ENCODE results near the gene LRRN4CL. TPM values are rescaled to one million over a fixed set of nuclear protein-coding genes. Genes with fewer than 3 reads are reported as not detected.
"Not testable (repeated sequence)": the region's sequence is repeated elsewhere in the genome, so short reads cannot be mapped to it uniquely, and the experiment has no call there.

Gene LRRN4CL
- total RNA-seq, 2 donors from 2014 or later = not detected

DNA sequence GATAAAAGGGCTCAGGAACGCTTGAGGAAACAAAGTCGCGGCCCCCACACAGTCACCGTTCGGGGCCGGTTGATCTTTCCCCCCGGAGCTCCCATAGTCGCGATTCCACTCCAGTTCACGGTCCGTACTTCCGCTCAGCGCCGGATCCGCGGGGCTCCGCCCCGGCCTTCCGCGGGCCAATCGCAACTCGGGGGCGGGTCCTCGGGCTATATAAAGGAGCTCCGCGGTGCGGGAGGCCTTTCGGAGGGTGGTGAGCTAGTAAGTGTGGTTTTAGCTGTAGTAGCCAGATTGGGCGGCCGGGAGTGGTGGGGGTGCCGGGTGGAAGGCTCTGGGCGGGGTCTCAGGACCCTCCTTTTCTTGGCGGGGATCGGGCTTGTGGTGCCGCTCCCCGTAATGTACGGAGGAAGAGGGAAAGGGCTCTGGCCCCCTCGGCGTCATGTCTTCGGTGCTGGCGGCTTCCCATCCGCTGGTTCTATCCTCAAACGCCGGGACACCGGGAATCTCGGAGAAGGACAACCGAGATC, 24.2 kb downstream of the LRRN4CL start, which contains the start of the genes C11orf98 and CSKMT:
Gene C11orf98, minus strand, starts transcription at position 136 of the 524 bp plus-strand sequence. Its CDS starts 41 bp downstream, at position 95.
Gene CSKMT, plus strand, starts transcription at position 238 of the 524 bp plus-strand sequence. CDS start 568 bp downstream, outside the sequence.
- Mint-ChIP-seq H3K4me3 (peak within 1 kb of the TSS; percentile 98), H3K4me1 (peaks cover 27% of the 10 kb centered on the region), H3K36me3 (ENCODE audit: low read depth) (no peaks in the 10 kb centered on the region), H3K27me3 (no peaks in the 10 kb centered on the region), H3K27ac (peak within 1 kb of the TSS; percentile 97)
- DNase-seq (peak; percentile 86 to 95 (median 92)), ATAC-seq (peak; percentile 94)
- H3K9me3 ChIP-seq (ENCODE audit: control insufficient read depth, low read length, poor library complexity, severe bottlenecking) = no peaks in the 10 kb centered on the region

- peak overlapping the region; percentile 98 for H3K4me3 Mint-ChIP-seq
- DNase-seq = peak in 1 of 3 donors; percentile 38
- ATAC-seq = peak; percentile 60
- H3K27me3 Mint-ChIP-seq = no peaks in the 10 kb centered on the region
- H3K36me3 Mint-ChIP-seq (ENCODE audit: low read depth) = no peaks in the 10 kb centered on the region
- H3K4me1 Mint-ChIP-seq = peaks cover 26% of the 10 kb centered on the region
- H3K27ac Mint-ChIP-seq = peak overlapping the region; percentile 97
- H3K9me3 ChIP-seq (ENCODE audit: control insufficient read depth, low read length, poor library complexity, severe bottlenecking) = no peaks in the 10 kb centered on the region
These were observed 24.8 kb downstream of the LRRN4CL start for GRCh38 chr11:62664405-62665074.

GRCh38 chr11:62656796-62657429, 32.4 kb downstream of the LRRN4CL start:
- no peaks in the 10 kb centered on the region for H3K9me3 ChIP-seq (ENCODE audit: control insufficient read depth, low read length, poor library complexity, severe bottlenecking)
- Mint-ChIP-seq H3K4me1 (peaks cover 8% of the 10 kb centered on the region), H3K36me3 (ENCODE audit: low read depth) (no peaks in the 10 kb centered on the region), H3K27ac (no peak overlapping the region), H3K27me3 (no peaks in the 10 kb centered on the region), H3K4me3 (no peak overlapping the region)
- ATAC-seq (no peak), DNase-seq (no peak)

GRCh38 chr11:62654297-62654696, 35.0 kb downstream of the LRRN4CL start:
- no peaks in the 10 kb centered on the region for H3K9me3 ChIP-seq (ENCODE audit: control insufficient read depth, low read length, poor library complexity, severe bottlenecking)
- Mint-ChIP-seq H3K27me3 (no peaks in the 10 kb centered on the region), H3K36me3 (ENCODE audit: low read depth) (no peaks in the 10 kb centered on the region), H3K4me3 (peak overlapping the region; percentile 62), H3K27ac (peak overlapping the region; percentile 95), H3K4me1 (peaks cover 11% of the 10 kb centered on the region)
- ATAC-seq = no peak
- DNase-seq = no peak

DNA sequence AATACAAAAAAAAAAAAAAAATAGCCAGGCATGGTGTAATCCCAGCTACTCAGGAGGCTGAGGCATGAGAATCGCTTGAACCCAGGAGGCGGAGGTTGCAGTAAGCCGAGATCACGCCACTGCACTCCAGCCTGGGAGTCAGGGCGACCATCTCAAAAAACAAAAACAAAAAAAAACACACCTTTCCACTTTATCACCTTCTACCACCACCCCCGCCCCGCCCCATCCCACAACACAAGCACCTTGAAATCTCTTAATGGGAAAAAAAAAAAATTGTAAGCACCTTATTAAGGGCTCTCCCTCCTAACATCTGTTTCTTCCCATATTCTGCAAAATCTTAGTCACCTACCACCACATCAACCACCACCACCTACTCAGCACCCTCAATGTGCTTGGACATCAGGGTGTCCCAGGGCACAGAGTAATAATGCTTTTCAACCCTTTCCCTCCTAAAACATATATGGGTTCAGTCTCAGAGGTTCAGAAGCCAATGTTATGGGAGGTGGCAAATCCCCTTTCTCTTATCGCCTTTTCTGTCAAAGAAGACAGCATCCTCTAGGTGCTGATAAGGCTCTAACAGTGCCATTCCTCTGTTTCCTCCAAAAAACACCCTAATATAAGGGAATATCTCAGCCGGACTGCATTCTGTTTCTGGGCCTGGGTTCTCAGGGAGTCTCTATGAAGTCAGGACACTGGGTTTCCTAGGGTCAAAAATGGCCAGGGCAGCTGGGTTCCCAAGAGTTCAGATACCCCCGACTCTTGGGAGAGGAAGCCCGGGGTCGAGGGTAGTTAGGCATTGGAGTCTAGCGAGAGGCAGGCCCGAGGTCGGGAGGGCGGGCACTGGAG, 36.9 kb downstream of the LRRN4CL start:
- Mint-ChIP-seq H3K27me3 (no peaks in the 10 kb centered on the region), H3K4me1 (peaks cover 11% of the 10 kb centered on the region), H3K36me3 (ENCODE audit: low read depth) (no peaks in the 10 kb centered on the region), H3K4me3 (peak overlapping the region; percentile 88), H3K27ac (peak overlapping the region; percentile 95)
- ATAC-seq (peak; percentile 11), DNase-seq (peak in 1 of 3 donors; percentile 74)
- H3K9me3 ChIP-seq (ENCODE audit: control insufficient read depth, low read length, poor library complexity, severe bottlenecking) = no peaks in the 10 kb centered on the region

DNA sequence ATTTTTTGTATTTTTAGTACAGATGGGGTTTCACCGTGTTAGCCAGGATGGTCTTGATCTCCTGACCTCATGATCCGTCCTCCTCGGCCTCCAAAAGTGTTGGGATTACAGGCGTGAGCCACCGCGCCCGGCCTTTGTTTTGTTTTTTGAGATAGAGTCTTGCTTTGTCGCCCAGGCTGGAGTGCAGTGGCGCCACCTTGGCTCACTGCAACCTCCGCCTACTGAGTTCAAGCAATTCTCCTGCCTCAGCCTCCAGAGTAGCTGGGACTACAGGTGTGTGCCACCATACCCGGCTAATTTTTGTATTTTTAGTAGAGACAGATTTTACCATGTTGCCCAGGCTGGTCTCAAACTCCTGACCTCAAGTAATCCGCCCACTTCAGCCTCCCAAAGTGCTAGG, 39.0 kb downstream of the LRRN4CL start:
- Mint-ChIP-seq H3K27ac (peak overlapping the region; percentile 4), H3K4me1 (peaks cover 21% of the 10 kb centered on the region)
- not testable (repeated sequence) for H3K9me3 ChIP-seq (ENCODE audit: control insufficient read depth, low read length, poor library complexity, severe bottlenecking); ATAC-seq; H3K4me3 Mint-ChIP-seq; DNase-seq; H3K36me3 Mint-ChIP-seq (ENCODE audit: low read depth); H3K27me3 Mint-ChIP-seq

DNA sequence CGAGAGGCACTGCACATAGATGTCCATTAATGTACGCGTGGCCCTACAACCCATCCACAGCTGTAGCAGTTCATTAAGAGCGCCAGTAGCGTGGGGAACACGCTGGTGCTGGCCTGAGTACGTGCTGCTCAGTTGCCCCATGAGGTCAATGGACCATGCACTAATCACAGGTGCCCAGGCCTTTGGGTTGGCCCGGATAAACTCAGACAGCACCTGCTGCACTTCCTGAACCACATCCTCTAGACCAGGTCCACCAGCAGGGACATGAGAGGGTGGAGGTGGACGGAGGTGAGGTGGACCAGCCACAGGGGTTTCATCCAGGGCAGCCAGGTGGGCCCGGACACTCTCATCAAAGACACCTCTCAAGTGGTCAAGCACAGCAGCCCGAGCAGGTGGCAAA, 39.8 kb downstream of the LRRN4CL start:
- ATAC-seq = no peak
- H3K4me3 Mint-ChIP-seq = no peak overlapping the region
- no peaks in the 10 kb centered on the region for H3K27me3 Mint-ChIP-seq

DNA sequence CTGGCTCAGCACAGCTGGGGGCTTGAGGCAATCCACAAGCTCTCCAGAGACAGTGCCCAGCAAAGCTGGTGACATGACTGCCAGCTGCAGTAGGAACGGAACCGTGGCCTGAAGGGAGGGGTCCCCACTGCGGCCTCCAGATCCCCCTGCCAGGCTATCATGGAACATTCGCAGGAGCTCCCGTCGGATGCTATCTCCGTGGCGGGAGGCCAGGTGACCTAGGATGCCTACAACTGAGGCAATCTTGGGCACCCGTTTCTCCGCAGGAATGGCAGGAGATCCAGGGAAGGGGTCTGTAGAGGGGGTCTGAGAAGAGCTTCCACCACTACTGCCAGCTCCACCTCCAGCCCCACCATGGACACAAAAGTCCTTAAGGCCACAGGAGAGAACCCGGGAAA, 40.4 kb downstream of the LRRN4CL start:
- H3K9me3 ChIP-seq (ENCODE audit: control insufficient read depth, low read length, poor library complexity, severe bottlenecking) = no peaks in the 10 kb centered on the region
- no peak for DNase-seq
- Mint-ChIP-seq H3K4me3 (no peak overlapping the region), H3K27me3 (no peaks in the 10 kb centered on the region), H3K36me3 (ENCODE audit: low read depth) (no peaks in the 10 kb centered on the region), H3K27ac (no peak overlapping the region), H3K4me1 (peaks cover 24% of the 10 kb centered on the region)
- ATAC-seq = no peak

More for the DNA sequence above, 39.8 kb downstream of the LRRN4CL start:
- DNase-seq = no peak
- Mint-ChIP-seq H3K27ac (no peak overlapping the region), H3K4me1 (peaks cover 24% of the 10 kb centered on the region), H3K36me3 (ENCODE audit: low read depth) (no peaks in the 10 kb centered on the region)
- no peaks in the 10 kb centered on the region for H3K9me3 ChIP-seq (ENCODE audit: control insufficient read depth, low read length, poor library complexity, severe bottlenecking)

GRCh38 chr11:62648185-62648966, 41.0 kb downstream of the LRRN4CL start:
- no peak overlapping the region for H3K4me3 Mint-ChIP-seq
- no peak for DNase-seq

GRCh38 chr11:62647609-62648005, 41.7 kb downstream of the LRRN4CL start:
- DNase-seq (no peak), ATAC-seq (no peak)
- H3K9me3 ChIP-seq (ENCODE audit: control insufficient read depth, low read length, poor library complexity, severe bottlenecking) = no peaks in the 10 kb centered on the region
- Mint-ChIP-seq H3K36me3 (ENCODE audit: low read depth) (no peaks in the 10 kb centered on the region), H3K4me1 (peaks cover 21% of the 10 kb centered on the region), H3K4me3 (no peak overlapping the region), H3K27ac (no peak overlapping the region), H3K27me3 (no peaks in the 10 kb centered on the region)

More at GRCh38 chr11:62648185-62648966, 41.0 kb downstream of the LRRN4CL start:
- no peak for ATAC-seq
- Mint-ChIP-seq H3K36me3 (ENCODE audit: low read depth) (no peaks in the 10 kb centered on the region), H3K27ac (no peak overlapping the region), H3K4me1 (peaks cover 22% of the 10 kb centered on the region), H3K27me3 (no peaks in the 10 kb centered on the region)
- H3K9me3 ChIP-seq (ENCODE audit: control insufficient read depth, low read length, poor library complexity, severe bottlenecking) = no peaks in the 10 kb centered on the region

GRCh38 chr11:62646825-62647608, 42.3 kb downstream of the LRRN4CL start:
- peak overlapping the region; percentile 98 for H3K4me3 Mint-ChIP-seq
- no peaks in the 10 kb centered on the region for H3K36me3 Mint-ChIP-seq (ENCODE audit: low read depth)
- peak overlapping the region; percentile 96 for H3K27ac Mint-ChIP-seq
- no peaks in the 10 kb centered on the region for H3K9me3 ChIP-seq (ENCODE audit: control insufficient read depth, low read length, poor library complexity, severe bottlenecking)
- ATAC-seq = no peak
- peaks cover 16% of the 10 kb centered on the region for H3K4me1 Mint-ChIP-seq
- DNase-seq = no peak
- no peaks in the 10 kb centered on the region for H3K27me3 Mint-ChIP-seq
